Tracheal epithelial cell (primary cell): ENCODE measurements around the gene CPNE2. TPM values are rescaled to one million over a fixed set of nuclear protein-coding genes. Genes with fewer than 3 reads are reported as not detected.

ENCODE experiments used
- total RNA-seq: library from RNA; depleted of rRNA; stranded (reverse); fragments of >200 nt; gene quantifications from 2 replicates; pipeline ENCODE4 v1.2.1, GENCODE V29; 2014

Gene CPNE2
- total RNA-seq: 9.8 and 17.4 TPM in 2 replicates

GRCh38 chr16:57091975-57092785, at the start of gene CPNE2:
Gene CPNE2, plus strand, starts transcription at chr16:57092583. Its CDS starts 18,160 bp downstream, at chr16:57110743.

DNA sequence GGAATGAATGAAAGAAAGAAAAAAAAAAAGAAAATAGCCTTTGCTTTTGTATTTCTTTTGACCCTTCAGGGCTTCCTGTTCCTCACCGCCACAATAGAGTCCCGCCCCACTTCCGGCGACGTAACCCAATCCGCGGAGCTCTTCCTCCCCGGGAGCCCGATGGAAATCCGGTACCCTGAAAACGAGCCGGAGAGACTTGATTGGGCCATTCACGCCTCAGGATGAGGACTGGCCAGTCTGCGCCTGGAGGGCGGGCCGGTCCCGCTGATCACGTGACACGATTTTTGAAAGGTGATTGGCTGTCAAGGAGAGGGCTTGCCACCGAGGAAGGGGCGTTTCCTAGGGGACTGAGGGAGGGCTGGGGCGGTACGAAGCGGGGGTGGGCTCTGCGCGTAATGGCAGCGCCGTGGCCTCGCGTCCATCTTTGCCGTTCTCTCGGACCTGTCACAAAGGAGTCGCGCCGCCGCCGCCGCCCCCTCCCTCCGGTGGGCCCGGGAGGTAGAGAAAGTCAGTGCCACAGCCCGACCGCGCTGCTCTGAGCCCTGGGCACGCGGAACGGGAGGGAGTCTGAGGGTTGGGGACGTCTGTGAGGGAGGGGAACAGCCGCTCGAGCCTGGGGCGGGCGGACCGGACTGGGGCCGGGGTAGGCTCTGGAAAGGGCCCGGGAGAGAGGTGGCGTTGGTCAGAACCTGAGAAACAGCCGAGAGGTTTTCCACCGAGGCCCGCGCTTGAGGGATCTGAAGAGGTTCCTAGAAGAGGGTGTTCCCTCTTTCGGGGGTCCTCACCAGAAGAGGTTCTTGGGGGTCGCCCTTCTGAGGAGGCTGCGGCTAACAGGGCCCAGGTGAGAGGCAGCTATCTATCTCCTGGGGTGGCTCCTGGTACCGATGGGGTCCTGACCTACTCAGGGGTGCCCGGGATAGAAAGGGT, 93.8 kb downstream of the CPNE2 start, which contains the start of the genes PSME3IP1 and RSPRY1:
PSME3IP1 (minus strand) TSS at position 95 of the 927 bp plus-strand sequence. CDS start 12,185 bp downstream, outside the sequence.
RSPRY1 (plus strand) TSS at position 385 of the 927 bp plus-strand sequence. CDS start 18,330 bp downstream, outside the sequence.

Other genes with a start within 250 kb of the CPNE2 start
- gene SLC12A3, start 227.4 kb upstream of the CPNE2 start, total RNA-seq: 0.96 TPM in 1 of 2 replicates, not detected in the other
- 55.4 and 130 TPM in 2 replicates for gene HERPUD1, start 160.4 kb upstream of the CPNE2 start, total RNA-seq
- gene CETP, start 130.6 kb upstream of the CPNE2 start, total RNA-seq: not detected in 2 replicates
- gene NLRC5, start 103.0 kb upstream of the CPNE2 start, total RNA-seq: 0.43 and 1.7 TPM in 2 replicates
- 46.5 and 47.7 TPM in 2 replicates for gene PSME3IP1, start 93.5 kb downstream of the CPNE2 start, total RNA-seq
- gene RSPRY1, start 93.7 kb downstream of the CPNE2 start, total RNA-seq: 36.1 and 45.6 TPM in 2 replicates
- 72.5 and 87.2 TPM in 2 replicates for gene ARL2BP, start 152.7 kb downstream of the CPNE2 start, total RNA-seq
- gene PLLP, start 192.1 kb downstream of the CPNE2 start, total RNA-seq: 15.4 and 37.1 TPM in 2 replicates